Naive thymus-derived CD4-positive, alpha-beta T cell (primary cell): ENCODE data around the gene RC3H1. TPM values are rescaled to one million over a fixed set of nuclear protein-coding genes. Genes with fewer than 3 reads are reported as not detected.

Experiments
- polyA plus RNA-seq, 2 donors: library from polyadenylated mRNA; unstranded; fragments of 300-500 nt; fragmentation: Illumina TruSeq; gene quantifications; one replicate each; pipeline ENCODE4 v1.2.3, GENCODE V29; 2021
- total RNA-seq, 6 experiments: library from RNA in 5 of 6; stranded (reverse) in 5 of 6; gene quantifications; 1 replicate in 5 of 6; 2 replicates in 1 of 6; pipeline ENCODE4 v1.2.3 and lab custom pipeline; 2021 to 2026

RC3H1 gene
- total and polyA plus RNA-seq, 7 experiments from 2014 or later = 6.7 to 49.5 (median 40.5) TPM

Other genes with a start within 250 kb of the RC3H1 start
- 10 to 100 TPM in 3 of 5 experiments, 1 to 10 TPM in 2; 3.6 to 26.0 (median 13.5) TPM for gene DARS2, start 197.7 kb downstream of the RC3H1 start, total RNA-seq
- gene DARS2, start 197.7 kb downstream of the RC3H1 start, polyA plus RNA-seq = 10 to 100 TPM in 1 of 2 donors, 1 to 10 TPM in 1; 9.2 to 13.2 TPM
- 10 to 100 TPM in 2 of 5 experiments, 1 to 10 TPM in 3; 5.2 to 25.1 (median 9.5) TPM for gene CENPL, start 197.5 kb downstream of the RC3H1 start, total RNA-seq
- 1 to 10 TPM; 5.1 to 6.9 TPM for gene CENPL, start 197.5 kb downstream of the RC3H1 start, polyA plus RNA-seq
- 100 to 1,000 TPM; 371 to 954 (median 885) TPM for gene GAS5, start 154.4 kb downstream of the RC3H1 start, total RNA-seq
- 100 to 1,000 TPM; 493 to 676 TPM for gene GAS5, start 154.4 kb downstream of the RC3H1 start, polyA plus RNA-seq
- gene ZBTB37, start 154.0 kb downstream of the RC3H1 start, total RNA-seq = 10 to 100 TPM; 12.7 to 30.3 (median 21.7) TPM
- 1 to 10 TPM; 2.1 to 3.2 TPM for gene ZBTB37, start 154.0 kb downstream of the RC3H1 start, polyA plus RNA-seq
- under 1 TPM in 1 of 5 experiments, not detected in 4; 0.32 TPM for gene SERPINC1, start 105.0 kb downstream of the RC3H1 start, total RNA-seq
- under 1 TPM in 1 of 2 donors, not detected in 1; 0.25 TPM for gene SERPINC1, start 105.0 kb downstream of the RC3H1 start, polyA plus RNA-seq
- gene RABGAP1L, start 137.2 kb upstream of the RC3H1 start, total RNA-seq = 10 to 100 TPM; 51.9 to 97.4 (median 74.3) TPM
- gene RABGAP1L, start 137.2 kb upstream of the RC3H1 start, polyA plus RNA-seq = 10 to 100 TPM; 38.4 to 40.4 TPM